WTC11 (cell line): Measurements from ENCODE around the gene CIART. TPM values are rescaled to one million over a fixed set of nuclear protein-coding genes. Genes with fewer than 3 reads are reported as not detected.
A peak's percentile ranks its signal among the peaks of the same experiment; 100 is the strongest.

ENCODE experiments used
- ATAC-seq: fragments of 200-7000 bp; cut with Tn5 transposase; 2 replicates; pipeline ENCODE4 v1.10.0; 2021; ENCODE audit warnings: mild to moderate bottlenecking, moderate library complexity
- CTCF ChIA-PET: fragments of 300-600 bp; sonication (Branson Sonifier 250); formaldehyde crosslinking; loops from one replicate; lab custom pipeline; 2021; ENCODE audit warnings: antibody characterized with exemption; lab: Charles Lee
- POLR2A ChIA-PET: fragments of 350-600 bp; sonication (Branson Sonifier 250); formaldehyde crosslinking; loops from one replicate; lab custom pipeline; 2021; ENCODE audit warnings: antibody characterized with exemption; lab: Charles Lee
- DNase-seq: peaks from one replicate; pipeline ENCODE4 v3.0.0; 2021; ENCODE audit warnings: low spot score
- H3K27ac Mint-ChIP-seq: 2 replicates; pipeline ENCODE4 v1.8.0; 2021; ENCODE audit warnings: mixed read lengths
- H3K27me3 Mint-ChIP-seq: 2 replicates; pipeline ENCODE4 v1.8.0; 2021; ENCODE audit warnings: low read depth, mild to moderate bottlenecking, moderate library complexity, mixed read lengths
- H3K36me3 Mint-ChIP-seq: 2 replicates; pipeline ENCODE4 v1.8.0; 2021; ENCODE audit warnings: mixed read lengths
- H3K4me1 Mint-ChIP-seq: 2 replicates; pipeline ENCODE4 v1.8.0; 2022; ENCODE audit warnings: mixed read lengths
- H3K4me3 Mint-ChIP-seq: 2 replicates; pipeline ENCODE4 v1.8.0; 2021; ENCODE audit warnings: mild to moderate bottlenecking, moderate library complexity, mixed read lengths
- H3K9me3 Mint-ChIP-seq: 2 replicates; pipeline ENCODE4 v1.8.0; 2021; ENCODE audit warnings: mixed read lengths
- ATF1 ChIP-seq: sonication (generic); formaldehyde crosslinking; IDR thresholded peaks from 2 replicates; pipeline ENCODE4 v1.8.1; 2023; ENCODE audit warnings: mild to moderate bottlenecking, moderate library complexity, missing genetic modification reagents
- CREM ChIP-seq: sonication (generic); formaldehyde crosslinking; IDR thresholded peaks from 2 replicates; pipeline ENCODE4 v1.8.1; 2022; ENCODE audit warnings: mild to moderate bottlenecking, missing genetic modification reagents, moderate library complexity
- ESRRA ChIP-seq: sonication (generic); formaldehyde crosslinking; IDR thresholded peaks from 2 replicates; pipeline ENCODE4 v1.8.1; 2022; ENCODE audit warnings: mild to moderate bottlenecking, missing genetic modification reagents, borderline replicate concordance
- FOXK1 ChIP-seq: sonication (generic); formaldehyde crosslinking; IDR thresholded peaks from 2 replicates; pipeline ENCODE4 v1.8.0; 2022; ENCODE audit warnings: mild to moderate bottlenecking, moderate library complexity, missing genetic modification reagents
- GRHL2 ChIP-seq: fragments of 250-450 bp; sonication (Bioruptor Pico); IDR thresholded peaks from 2 replicates; pipeline ENCODE4 v1.8.0; 2022; ENCODE audit warnings: mild to moderate bottlenecking, moderate library complexity; ENCODE audit not compliant: insufficient replicate concordance, severe bottlenecking
- GTF2I ChIP-seq: fragments of 250-450 bp; sonication (Bioruptor Pico); conservative IDR thresholded peaks from 2 replicates; pipeline ENCODE4 v1.4.0; 2021; ENCODE audit warnings: mild to moderate bottlenecking
- HMGA2 ChIP-seq: fragments of 250-450 bp; sonication (Bioruptor Pico); IDR thresholded peaks from 2 replicates; pipeline ENCODE4 v1.4.0; 2021; ENCODE audit warnings: mild to moderate bottlenecking, moderate library complexity
- IRF1 ChIP-seq: sonication (generic); formaldehyde crosslinking; IDR thresholded peaks from 2 replicates; pipeline ENCODE4 v1.8.0; 2023; ENCODE audit warnings: missing genetic modification reagents
- IRF2 ChIP-seq: sonication (generic); formaldehyde crosslinking; IDR thresholded peaks from 2 replicates; pipeline ENCODE4 v1.8.0; 2022; ENCODE audit warnings: low read depth, missing genetic modification reagents, borderline replicate concordance
- MXD4 ChIP-seq: fragments of 250-450 bp; sonication (Bioruptor Pico); IDR thresholded peaks from 2 replicates; pipeline ENCODE4 v1.8.0; 2021; ENCODE audit warnings: mild to moderate bottlenecking, moderate library complexity, borderline replicate concordance
- NFYB ChIP-seq: sonication (generic); formaldehyde crosslinking; conservative IDR thresholded peaks from 2 replicates; pipeline ENCODE4 v1.8.0; 2022; ENCODE audit warnings: low read depth, missing genetic modification reagents
- OVOL2 ChIP-seq: fragments of 250-450 bp; sonication (Bioruptor Pico); IDR thresholded peaks from 2 replicates; pipeline ENCODE4 v1.9.0; 2021; ENCODE audit warnings: mild to moderate bottlenecking, borderline replicate concordance
- PRDM15 ChIP-seq: sonication (generic); formaldehyde crosslinking; IDR thresholded peaks from 2 replicates; pipeline ENCODE4 v1.8.0; 2022; ENCODE audit warnings: missing genetic modification reagents
- PRRX2 ChIP-seq: fragments of 250-450 bp; sonication (Bioruptor Pico); IDR thresholded peaks from 2 replicates; pipeline ENCODE4 v1.8.0; 2021; ENCODE audit warnings: mild to moderate bottlenecking
- SMAD3 ChIP-seq: sonication (generic); formaldehyde crosslinking; IDR thresholded peaks from 2 replicates; pipeline ENCODE4 v1.8.0; 2022; ENCODE audit warnings: missing genetic modification reagents, mild to moderate bottlenecking, borderline replicate concordance
- SP1 ChIP-seq: sonication (generic); formaldehyde crosslinking; conservative IDR thresholded peaks from 2 replicates; pipeline ENCODE4 v1.8.1; 2022; ENCODE audit warnings: missing genetic modification reagents
- USF1 ChIP-seq: sonication (generic); formaldehyde crosslinking; IDR thresholded peaks from 2 replicates; pipeline ENCODE4 v1.8.0; 2022; ENCODE audit warnings: mild to moderate bottlenecking, missing genetic modification reagents
- USF2 ChIP-seq: sonication (generic); formaldehyde crosslinking; IDR thresholded peaks from 2 replicates; pipeline ENCODE4 v1.8.1; 2023; ENCODE audit warnings: mild to moderate bottlenecking, missing genetic modification reagents, moderate library complexity
- ZBTB43 ChIP-seq: sonication (generic); formaldehyde crosslinking; IDR thresholded peaks from 2 replicates; pipeline ENCODE4 v1.8.1; 2023; ENCODE audit warnings: mild to moderate bottlenecking, missing genetic modification reagents
- ZNF423 ChIP-seq: fragments of 250-450 bp; sonication (Bioruptor Pico); IDR thresholded peaks from 2 replicates; pipeline ENCODE4 v2.1.2; 2022; ENCODE audit warnings: mild to moderate bottlenecking, moderate library complexity
- total RNA-seq: library from RNA; stranded (reverse); gene quantifications from 3 replicates; pipeline ENCODE4 v1.2.3, GENCODE V29; 2021
- TF ChIP-seq, protein P1 (sequence below): sonication (generic); formaldehyde crosslinking; IDR thresholded peaks from 2 replicates; pipeline ENCODE4 v1.8.1; 2022; ENCODE audit warnings: mild to moderate bottlenecking, moderate library complexity, missing genetic modification reagents
- TF ChIP-seq, protein P2 (sequence below): sonication (generic); formaldehyde crosslinking; conservative IDR thresholded peaks from 2 replicates; pipeline ENCODE4 v1.8.1; 2023; ENCODE audit warnings: mild to moderate bottlenecking, low read depth, missing genetic modification reagents, moderate library complexity

Gene CIART
- total RNA-seq, 1 experiment from 2014 or later: 7.8 TPM

- peak overlapping the region; percentile 91 for H3K4me3 Mint-ChIP-seq
- peaks cover 18% of the 10 kb centered on the region for H3K36me3 Mint-ChIP-seq
- ChIA-PET CTCF (interaction anchor here (0.5 to 7.6 kb wide), 4 partner anchors 10 to 589 kb away, joined by 3 to 123 read pairs (median 26); partner anchors contain the start of genes C1orf54 and CA14), POLR2A (interaction anchor here (0.5 to 3.2 kb wide), 10 partner anchors 9 to 395 kb away, joined by 4 to 23 read pairs (median 5); partner anchors contain the start of genes APH1A, C1orf54, CA14 and RPRD2)
- peak overlapping the region; percentile 95 for H3K27ac Mint-ChIP-seq
- H3K27me3 Mint-ChIP-seq: peaks cover 36% of the 10 kb centered on the region
- ATAC-seq (peak; percentile 23), DNase-seq (no peak)
- peaks cover 22% of the 10 kb centered on the region for H3K4me1 Mint-ChIP-seq
- no peaks in the 10 kb centered on the region for H3K9me3 Mint-ChIP-seq
- TF ChIP-seq NFYB (CRISPR knock-in tag) (no peak), HMGA2 (no peak), SP1 (peak; percentile 2; the same call in 1 of the 2 replicates), USF2 (CRISPR knock-in tag) (peak; percentile 82), ZBTB43 (0 out of 2 replicates have a peak, but pooled peaks have one; percentile 45), IRF1 (CRISPR knock-in tag) (no peak), CREM (CRISPR knock-in tag) (0 out of 2 replicates have a peak, but pooled peaks have one; percentile 55), USF1 (CRISPR knock-in tag) (peak; percentile 76), PRDM15 (CRISPR knock-in tag) (no peak; the same call in 1 of the 2 replicates), FOXK1 (CRISPR knock-in tag) (0 out of 2 replicates have a peak, but pooled peaks have one; percentile 3), MXD4 (CRISPR knock-in tag) (no peak), GTF2I (CRISPR knock-in tag) (no peak), ESRRA (CRISPR knock-in tag) (no peak), OVOL2 (CRISPR knock-in tag) (no peak), PRRX2 (0 out of 2 replicates have a peak, but pooled peaks have one; percentile 44), ATF1 (CRISPR knock-in tag) (no peak), GRHL2 (CRISPR knock-in tag) (no peak), SMAD3 (CRISPR knock-in tag) (no peak), IRF2 (CRISPR knock-in tag) (no peak), ZNF423 (no peak)
- TF ChIP-seq, protein P1, sequence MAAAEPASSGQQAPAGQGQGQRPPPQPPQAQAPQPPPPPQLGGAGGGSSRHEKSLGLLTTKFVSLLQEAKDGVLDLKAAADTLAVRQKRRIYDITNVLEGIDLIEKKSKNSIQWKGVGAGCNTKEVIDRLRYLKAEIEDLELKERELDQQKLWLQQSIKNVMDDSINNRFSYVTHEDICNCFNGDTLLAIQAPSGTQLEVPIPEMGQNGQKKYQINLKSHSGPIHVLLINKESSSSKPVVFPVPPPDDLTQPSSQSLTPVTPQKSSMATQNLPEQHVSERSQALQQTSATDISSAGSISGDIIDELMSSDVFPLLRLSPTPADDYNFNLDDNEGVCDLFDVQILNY (CRISPR knock-in tag): no peak
- TF ChIP-seq, protein P2, sequence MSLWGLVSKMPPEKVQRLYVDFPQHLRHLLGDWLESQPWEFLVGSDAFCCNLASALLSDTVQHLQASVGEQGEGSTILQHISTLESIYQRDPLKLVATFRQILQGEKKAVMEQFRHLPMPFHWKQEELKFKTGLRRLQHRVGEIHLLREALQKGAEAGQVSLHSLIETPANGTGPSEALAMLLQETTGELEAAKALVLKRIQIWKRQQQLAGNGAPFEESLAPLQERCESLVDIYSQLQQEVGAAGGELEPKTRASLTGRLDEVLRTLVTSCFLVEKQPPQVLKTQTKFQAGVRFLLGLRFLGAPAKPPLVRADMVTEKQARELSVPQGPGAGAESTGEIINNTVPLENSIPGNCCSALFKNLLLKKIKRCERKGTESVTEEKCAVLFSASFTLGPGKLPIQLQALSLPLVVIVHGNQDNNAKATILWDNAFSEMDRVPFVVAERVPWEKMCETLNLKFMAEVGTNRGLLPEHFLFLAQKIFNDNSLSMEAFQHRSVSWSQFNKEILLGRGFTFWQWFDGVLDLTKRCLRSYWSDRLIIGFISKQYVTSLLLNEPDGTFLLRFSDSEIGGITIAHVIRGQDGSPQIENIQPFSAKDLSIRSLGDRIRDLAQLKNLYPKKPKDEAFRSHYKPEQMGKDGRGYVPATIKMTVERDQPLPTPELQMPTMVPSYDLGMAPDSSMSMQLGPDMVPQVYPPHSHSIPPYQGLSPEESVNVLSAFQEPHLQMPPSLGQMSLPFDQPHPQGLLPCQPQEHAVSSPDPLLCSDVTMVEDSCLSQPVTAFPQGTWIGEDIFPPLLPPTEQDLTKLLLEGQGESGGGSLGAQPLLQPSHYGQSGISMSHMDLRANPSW: no peak
Measured at GRCh38 chr1:150282558-150282958, 204 bp downstream of the CIART start.
